Measurements from ENCODE around the gene ANKS3.

ANKS3 gene

GRCh38 chr16:4677994-4678393 lies 56.1 kb downstream of the ANKS3 start:
- DNase-seq (ENCODE audit: low read depth, low spot score): no peak
- TF ChIP-seq CTCF (IDR thresholded peaks at IDR 0.05; ENCODE audit: low read depth, low read length): no peak
- in situ Hi-C loops (cut with HindIII; ENCODE audit: low sequenced_read_pairs): no loop called here

GRCh38 chr16:4677390-4677789 lies 56.7 kb downstream of the ANKS3 start:
- in situ Hi-C loops (cut with HindIII; ENCODE audit: low sequenced_read_pairs): no loop called here
- DNase-seq (ENCODE audit: low read depth, low spot score): no peak
- no peak overlapping the region for H3K4me3 ChIP-seq (ENCODE audit: low read depth, low read length)
- TF ChIP-seq CTCF (IDR thresholded peaks at IDR 0.05; ENCODE audit: low read depth, low read length): no peak

More at GRCh38 chr16:4677994-4678393, 56.1 kb downstream of the ANKS3 start:
- no peak overlapping the region for H3K4me3 ChIP-seq (ENCODE audit: low read depth, low read length)

- TF ChIP-seq CTCF (IDR thresholded peaks at IDR 0.05; ENCODE audit: low read depth, low read length): no peak
- no peak for DNase-seq (ENCODE audit: low read depth, low spot score)
- in situ Hi-C loops (cut with HindIII; ENCODE audit: low sequenced_read_pairs): no loop called here
- no peak overlapping the region for H3K4me3 ChIP-seq (ENCODE audit: low read depth, low read length)
Observed at GRCh38 chr16:4676831-4677230, 57.2 kb downstream of the ANKS3 start.

GRCh38 chr16:4675864-4676786 lies 57.9 kb downstream of the ANKS3 start:
- no peak for TF ChIP-seq CTCF (IDR thresholded peaks at IDR 0.05; ENCODE audit: low read depth, low read length)
- no peak overlapping the region for H3K4me3 ChIP-seq (ENCODE audit: low read depth, low read length)
- in situ Hi-C loops (cut with HindIII; ENCODE audit: low sequenced_read_pairs): no loop called here
- DNase-seq (ENCODE audit: low read depth, low spot score): no peak

- H3K4me3 ChIP-seq (ENCODE audit: low read depth, low read length): no peak overlapping the region
- in situ Hi-C loops (cut with HindIII; ENCODE audit: low sequenced_read_pairs): no loop called here
- DNase-seq (ENCODE audit: low read depth, low spot score): no peak
- no peak for TF ChIP-seq CTCF (IDR thresholded peaks at IDR 0.05; ENCODE audit: low read depth, low read length)
Observed at GRCh38 chr16:4674926-4675530, 59.0 kb downstream of the ANKS3 start.

- H3K4me3 ChIP-seq (ENCODE audit: low read depth, low read length): no peak overlapping the region
- in situ Hi-C loops (cut with HindIII; ENCODE audit: low sequenced_read_pairs): no loop called here
- TF ChIP-seq CTCF (IDR thresholded peaks at IDR 0.05; ENCODE audit: low read depth, low read length): no peak
- DNase-seq (ENCODE audit: low read depth, low spot score): no peak
Observed at GRCh38 chr16:4673387-4674046, 60.6 kb downstream of the ANKS3 start.

Data from astrocyte of the spinal cord (primary cell).